Duodenal mucosa (tissue), 2 donors: ENCODE measurements around the gene JPH2.
A peak's percentile ranks its signal among the peaks of the same experiment; 100 is the strongest.

Source experiments
- H3K27ac ChIP-seq: one replicate; pipeline ENCODE4 v1.7.0; 2013; ENCODE audit warnings: low read depth, low read length
- H3K27me3 ChIP-seq, 2 donors: one replicate each; pipeline ENCODE4 v1.7.0; 2013; ENCODE audit warnings: low read length in 2 of 2, control low read depth in 1 of 2; ENCODE audit not compliant: insufficient read depth in 2 of 2, control insufficient read depth in 1 of 2
- H3K36me3 ChIP-seq, 2 donors: one replicate each; pipeline ENCODE4 v1.7.0; 2013; ENCODE audit warnings: low read length in 2 of 2, control low read depth in 1 of 2; ENCODE audit not compliant: insufficient read depth in 2 of 2, control insufficient read depth in 1 of 2
- H3K4me1 ChIP-seq, 2 donors: one replicate each; pipeline ENCODE4 v1.7.0; 2013; ENCODE audit warnings: low read length in 2 of 2, control low read depth in 1 of 2; ENCODE audit not compliant: insufficient read depth in 2 of 2, control insufficient read depth in 1 of 2
- H3K4me3 ChIP-seq, 2 donors: one replicate each; pipeline ENCODE4 v1.7.0; 2013; ENCODE audit warnings: low read length in 2 of 2, low read depth in 1 of 2
- H3K9ac ChIP-seq, 2 donors: one replicate each; pipeline ENCODE4 v1.7.0; 2013; ENCODE audit warnings: low read length in 2 of 2, low read depth in 1 of 2
- H3K9me3 ChIP-seq, 2 donors: one replicate each; pipeline ENCODE4 v1.7.0; 2013; ENCODE audit warnings: low read length in 2 of 2, control low read depth in 1 of 2; ENCODE audit not compliant: control insufficient read depth in 1 of 2

The JPH2 gene

GRCh38 chr20:44176833-44177534 is 10.0 kb downstream of the JPH2 start:
- peak overlapping the region; percentile 13 to 25 for H3K4me3 ChIP-seq
- H3K9ac ChIP-seq: no peak overlapping the region
- H3K27me3 ChIP-seq: peaks cover under 1 to 3% of the 10 kb centered on the region in 2 donors
- no peaks in the 10 kb centered on the region for H3K9me3 ChIP-seq
- H3K4me1 ChIP-seq: peaks cover 7 to 12% of the 10 kb centered on the region in 2 donors
- no peak overlapping the region for H3K27ac ChIP-seq
- no peaks in the 10 kb centered on the region for H3K36me3 ChIP-seq

DNA sequence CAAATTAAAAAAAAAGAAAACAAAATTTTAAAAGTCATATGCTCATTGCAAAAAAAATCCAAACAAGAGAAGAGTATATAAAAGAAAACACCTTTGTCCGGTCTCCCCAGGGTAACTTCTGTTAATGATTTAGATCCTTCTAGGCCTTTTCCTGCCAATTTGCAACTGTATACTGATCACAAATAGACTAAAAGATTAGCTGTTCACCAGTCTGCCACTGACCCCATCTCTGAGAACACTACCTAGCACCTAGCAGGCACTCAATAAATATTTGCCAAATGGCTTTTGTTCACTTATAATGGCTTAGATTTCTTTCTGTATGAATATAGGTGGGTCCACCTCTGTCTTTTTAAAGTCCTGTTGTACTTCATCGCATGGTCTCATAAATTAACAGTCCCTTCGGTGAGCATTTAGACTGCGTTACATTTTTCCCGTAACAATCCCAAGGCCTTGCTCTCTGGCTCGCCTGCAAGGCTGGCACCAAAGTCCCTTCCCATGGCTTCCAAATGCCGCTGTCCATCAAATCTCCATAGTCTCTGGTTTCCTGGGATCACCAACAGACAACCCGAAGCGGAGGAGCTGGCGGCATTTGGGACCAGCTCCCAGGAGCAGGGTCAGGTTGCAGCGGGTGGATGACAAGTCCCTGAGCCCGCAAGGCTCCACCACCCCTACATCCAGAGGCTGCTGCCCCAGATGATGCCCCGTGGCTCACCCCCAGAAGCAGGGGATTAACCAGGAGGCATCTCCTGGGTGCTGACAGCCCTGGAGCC is 11.8 kb downstream of the JPH2 start:
- no peaks in the 10 kb centered on the region for H3K9me3 ChIP-seq
- no peak overlapping the region for H3K27ac ChIP-seq
- no peaks in the 10 kb centered on the region for H3K36me3 ChIP-seq
- H3K27me3 ChIP-seq: peaks cover 7 to 9% of the 10 kb centered on the region in 2 donors
- peaks cover 7 to 12% of the 10 kb centered on the region in 2 donors for H3K4me1 ChIP-seq
- no peak overlapping the region for H3K4me3 ChIP-seq
- H3K9ac ChIP-seq: no peak overlapping the region

- H3K27ac ChIP-seq: no peak overlapping the region
These were observed 13.1 kb downstream of the JPH2 start for GRCh38 chr20:44173846-44174245.

GRCh38 chr20:44173116-44173515 is 13.9 kb downstream of the JPH2 start:
- H3K27ac ChIP-seq: no peak overlapping the region
- peaks cover 7 to 12% of the 10 kb centered on the region in 2 donors for H3K4me1 ChIP-seq
- H3K9ac ChIP-seq: no peak overlapping the region
- no peaks in the 10 kb centered on the region for H3K36me3 ChIP-seq
- no peaks in the 10 kb centered on the region for H3K9me3 ChIP-seq
- no peak overlapping the region for H3K4me3 ChIP-seq
- peaks cover 7 to 9% of the 10 kb centered on the region in 2 donors for H3K27me3 ChIP-seq

More at GRCh38 chr20:44173846-44174245, 13.1 kb downstream of the JPH2 start:
- no peaks in the 10 kb centered on the region for H3K36me3 ChIP-seq
- no peaks in the 10 kb centered on the region for H3K9me3 ChIP-seq
- no peak overlapping the region for H3K9ac ChIP-seq
- no peak overlapping the region for H3K4me3 ChIP-seq
- peaks cover 7 to 9% of the 10 kb centered on the region in 2 donors for H3K27me3 ChIP-seq
- peaks cover 7 to 12% of the 10 kb centered on the region in 2 donors for H3K4me1 ChIP-seq

DNA sequence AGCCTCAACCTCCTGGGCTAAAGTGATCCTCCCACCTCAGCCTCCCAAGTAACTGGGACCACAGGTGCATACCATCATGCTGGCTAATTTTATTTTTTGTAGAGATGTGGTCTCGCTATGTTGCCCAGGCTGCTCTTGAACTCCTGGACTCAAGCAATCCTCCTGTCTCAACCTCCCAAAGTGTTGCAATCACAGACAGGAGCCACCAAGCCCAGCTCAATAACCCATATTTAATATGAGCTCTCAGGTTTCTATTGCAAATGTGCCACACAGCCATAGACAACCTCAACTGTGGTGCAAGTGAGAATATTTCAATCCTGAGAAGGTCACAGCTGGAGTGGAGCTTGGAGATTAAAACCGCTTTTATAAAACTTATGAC is 14.4 kb downstream of the JPH2 start:
- H3K27ac ChIP-seq: no peak overlapping the region
- no peaks in the 10 kb centered on the region for H3K9me3 ChIP-seq
- peaks cover 3 to 8% of the 10 kb centered on the region in 2 donors for H3K4me1 ChIP-seq
- H3K4me3 ChIP-seq: no peak overlapping the region
- peaks cover 7 to 9% of the 10 kb centered on the region in 2 donors for H3K27me3 ChIP-seq
- no peaks in the 10 kb centered on the region for H3K36me3 ChIP-seq
- no peak overlapping the region for H3K9ac ChIP-seq

GRCh38 chr20:44171775-44172571 is 15.0 kb downstream of the JPH2 start:
- Histone ChIP-seq H3K27me3 (peaks cover 7 to 9% of the 10 kb centered on the region in 2 donors), H3K4me1 (peaks cover 0 to 4% of the 10 kb centered on the region in 2 donors), H3K36me3 (no peaks in the 10 kb centered on the region), H3K27ac (no peak overlapping the region), H3K9ac (no peak overlapping the region), H3K4me3 (no peak overlapping the region), H3K9me3 (no peaks in the 10 kb centered on the region)

DNA sequence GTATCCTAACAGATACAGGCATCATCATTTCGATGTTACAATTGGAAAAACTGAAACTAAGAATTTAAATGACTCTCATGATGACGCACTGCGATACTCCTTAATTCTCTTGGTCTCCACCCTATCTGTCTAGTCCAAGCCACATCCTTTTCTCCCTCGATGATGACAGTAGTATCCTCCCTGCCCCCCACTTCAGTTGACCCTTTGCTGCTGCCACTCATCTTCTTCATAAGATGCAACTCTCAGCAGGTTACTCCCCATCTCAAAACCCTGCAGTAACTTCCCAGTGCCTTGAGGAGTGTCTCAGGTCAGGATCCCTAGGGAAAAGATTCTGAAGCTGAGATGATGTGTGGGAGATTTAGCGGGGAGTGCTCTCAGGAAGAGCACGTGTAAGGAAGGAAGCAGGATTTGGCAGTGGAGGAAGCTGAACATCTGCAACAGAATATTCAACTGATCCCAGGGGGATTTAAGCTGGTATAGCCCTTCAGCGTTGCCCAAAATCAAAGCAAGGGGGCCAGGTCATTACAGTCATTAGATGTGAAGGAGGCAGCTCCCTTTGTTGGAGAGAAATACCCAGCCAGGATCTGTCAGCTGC is 16.1 kb downstream of the JPH2 start:
- no peaks in the 10 kb centered on the region for H3K4me1 ChIP-seq
- H3K27me3 ChIP-seq: peaks cover 7 to 9% of the 10 kb centered on the region in 2 donors
- no peak overlapping the region for H3K4me3 ChIP-seq
- H3K9me3 ChIP-seq: no peaks in the 10 kb centered on the region
- H3K9ac ChIP-seq: no peak overlapping the region
- no peak overlapping the region for H3K27ac ChIP-seq
- no peaks in the 10 kb centered on the region for H3K36me3 ChIP-seq

DNA sequence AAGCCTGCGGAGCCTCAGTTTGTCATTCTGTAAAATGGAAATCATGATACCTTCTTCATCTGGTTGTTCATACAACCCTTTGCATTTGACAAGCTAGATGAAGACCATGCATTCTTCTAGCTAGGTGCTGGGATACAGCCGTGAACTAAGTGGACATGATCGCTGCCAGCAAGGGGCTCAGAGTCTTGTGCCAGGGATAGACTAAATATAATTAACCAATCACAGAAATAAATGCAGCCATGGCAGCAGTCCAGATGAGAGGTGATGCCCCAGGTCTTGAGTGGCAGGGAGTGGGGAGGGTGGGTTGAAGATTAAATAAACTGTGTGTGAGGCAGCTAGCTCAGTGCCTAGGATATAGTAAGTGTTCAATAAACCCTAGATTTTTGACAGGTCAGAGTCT is 19.3 kb downstream of the JPH2 start:
- Histone ChIP-seq H3K36me3 (no peaks in the 10 kb centered on the region), H3K27me3 (peaks cover 14 to 15% of the 10 kb centered on the region in 2 donors), H3K9me3 (no peaks in the 10 kb centered on the region), H3K27ac (no peak overlapping the region), H3K9ac (no peak overlapping the region), H3K4me1 (no peaks in the 10 kb centered on the region), H3K4me3 (no peak overlapping the region)

DNA sequence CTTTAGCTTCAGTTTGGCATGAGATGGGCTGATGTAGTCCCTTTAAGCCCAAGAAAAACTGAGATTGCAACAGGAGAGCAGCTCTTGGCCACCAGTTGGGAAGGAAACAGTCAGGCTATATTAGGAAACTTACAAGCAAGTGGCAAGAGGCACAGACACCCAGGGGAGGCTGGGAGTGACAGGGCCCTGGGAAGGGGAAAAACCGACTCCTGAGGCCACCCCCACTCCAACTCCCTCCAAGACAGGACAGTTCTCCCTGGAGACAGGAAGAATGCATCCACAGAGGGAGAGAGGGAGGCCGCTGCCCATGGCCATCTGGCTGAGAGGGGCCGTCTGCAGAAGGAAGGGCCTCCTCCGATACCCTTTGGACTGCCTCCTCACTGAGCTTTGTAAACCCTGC is 20.5 kb downstream of the JPH2 start:
- Histone ChIP-seq H3K36me3 (no peaks in the 10 kb centered on the region), H3K9ac (no peak overlapping the region), H3K27ac (no peak overlapping the region), H3K9me3 (no peaks in the 10 kb centered on the region), H3K4me3 (no peak overlapping the region), H3K4me1 (no peaks in the 10 kb centered on the region), H3K27me3 (peaks cover 8 to 10% of the 10 kb centered on the region in 2 donors)
